RPMI8226 (cell line): Measurements from ENCODE around the gene ASPSCR1.

Experiments used
- DNase-seq: peaks from one replicate; pipeline ENCODE4 v3.0.0-alpha.2; 2015

The ASPSCR1 gene

DNA sequence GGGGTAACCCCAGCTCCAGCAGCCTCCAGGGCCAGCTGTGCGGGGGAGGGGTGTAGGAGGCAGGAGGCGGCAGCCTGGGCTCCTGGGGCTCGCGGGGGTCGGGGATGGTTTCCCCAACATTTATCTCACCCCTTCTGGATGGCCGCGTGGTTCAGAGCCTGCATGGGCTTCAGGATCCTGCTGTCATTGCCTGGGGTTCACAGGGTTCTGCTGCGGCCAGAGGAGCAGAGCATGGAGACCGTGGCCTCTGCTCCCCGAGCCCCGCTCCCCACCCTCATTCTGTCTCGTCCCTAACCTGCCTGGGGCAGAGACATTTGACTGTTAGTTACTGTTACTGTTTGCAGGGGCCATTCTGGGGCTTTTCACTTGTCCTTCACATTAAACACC is 35.3 kb upstream of the ASPSCR1 start:
- no peak for DNase-seq

DNA sequence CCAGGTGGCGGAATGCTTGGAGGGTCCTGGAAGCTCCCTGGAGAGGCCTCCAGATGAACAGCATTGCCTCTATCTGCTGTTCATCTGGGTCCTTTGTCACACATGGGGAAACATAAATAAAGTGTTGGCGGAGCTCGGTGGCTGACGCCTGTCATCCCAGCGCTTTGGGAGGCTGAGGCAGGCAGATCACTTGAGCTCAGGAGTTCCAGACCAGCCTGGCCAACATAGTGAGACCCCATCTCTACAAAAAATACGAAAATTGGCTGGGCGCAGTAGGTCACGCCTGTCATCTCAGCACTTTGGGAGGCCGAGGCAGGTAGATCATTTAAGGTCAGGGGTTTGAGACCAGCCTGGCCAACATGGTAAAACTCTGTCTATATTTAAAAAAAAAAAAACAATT is 32.6 kb upstream of the ASPSCR1 start:
- DNase-seq, result no peak

DNA sequence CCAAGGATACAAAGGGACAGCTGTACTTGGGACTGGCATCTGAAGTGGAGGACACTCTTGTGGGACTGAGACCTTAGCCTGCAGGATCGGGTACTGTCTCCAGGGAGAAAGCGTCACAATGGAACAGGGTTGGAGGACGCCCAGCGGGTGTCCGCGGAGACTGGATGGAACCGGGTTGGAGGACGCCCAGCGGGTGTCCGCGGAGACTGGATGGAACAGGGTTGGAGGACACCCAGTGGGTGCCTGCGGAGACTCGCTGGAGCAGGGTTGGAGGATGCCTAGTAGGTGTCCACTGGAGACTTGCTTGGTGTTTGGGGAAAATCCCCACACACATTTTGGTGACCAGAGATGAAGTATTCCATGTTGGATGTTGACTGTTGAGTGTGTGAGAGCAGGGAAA is 30.2 kb upstream of the ASPSCR1 start, which contains the start of gene MYADML2:
Gene MYADML2, minus strand, starts transcription at position 45 of the 400 bp plus-strand sequence. CDS start 5,492 bp downstream, outside the sequence.
- no peak for DNase-seq

DNA sequence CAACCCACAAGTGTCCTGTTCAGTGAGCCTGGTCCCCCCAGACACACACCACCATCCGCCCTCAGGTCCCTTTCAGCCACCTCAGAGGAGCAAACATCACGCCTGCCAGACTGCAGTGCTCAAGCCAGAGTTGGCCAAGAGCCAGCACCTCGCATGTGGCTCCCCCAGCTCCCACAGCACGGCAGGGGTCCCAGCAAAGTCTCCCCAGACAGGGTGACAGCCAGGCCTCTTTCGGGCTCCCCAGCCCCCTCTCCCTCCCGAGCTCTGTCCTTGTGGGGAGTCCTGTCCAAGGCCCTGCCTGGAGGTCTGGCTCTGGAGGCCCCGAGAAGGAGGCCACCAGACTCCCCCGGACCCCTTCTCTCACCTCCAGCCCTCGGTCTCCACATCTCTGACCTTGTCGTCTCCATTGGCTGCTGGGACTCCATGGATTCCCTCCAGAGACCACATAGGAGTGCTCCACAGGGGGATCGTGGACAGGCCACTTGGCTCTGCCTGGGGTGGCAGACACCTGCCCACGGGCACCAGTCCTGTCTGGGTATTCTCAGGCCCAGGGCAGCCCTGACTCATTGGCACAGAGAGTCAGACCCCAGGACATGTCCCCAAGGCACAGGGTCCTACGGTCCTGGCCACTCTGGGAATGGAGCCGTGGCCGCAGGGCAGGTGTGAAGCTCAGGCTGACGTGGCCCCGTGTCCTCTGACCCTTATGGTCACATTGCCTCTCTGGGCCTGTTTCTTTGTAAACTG is 28.6 kb upstream of the ASPSCR1 start:
- no peak for DNase-seq

DNA sequence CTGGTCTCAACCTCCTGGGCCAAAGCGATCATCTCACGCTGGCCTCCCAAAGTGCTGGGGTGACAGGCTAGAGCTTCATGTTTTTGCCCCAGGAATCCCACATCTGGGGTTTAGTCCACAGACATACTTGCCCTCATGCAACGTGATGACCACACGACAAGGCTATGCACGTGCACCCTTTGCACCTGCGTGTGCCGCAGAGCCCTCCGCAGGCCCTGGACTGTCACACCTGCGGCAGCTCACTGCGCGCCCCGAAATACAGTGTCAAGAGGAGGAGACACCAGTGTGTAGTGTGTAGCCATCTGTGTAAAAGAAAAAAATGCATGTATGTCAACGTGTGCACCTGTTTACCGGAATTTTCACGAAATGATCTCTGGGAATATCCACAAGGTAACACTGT is 26.9 kb upstream of the ASPSCR1 start:
- DNase-seq, result no peak

DNA sequence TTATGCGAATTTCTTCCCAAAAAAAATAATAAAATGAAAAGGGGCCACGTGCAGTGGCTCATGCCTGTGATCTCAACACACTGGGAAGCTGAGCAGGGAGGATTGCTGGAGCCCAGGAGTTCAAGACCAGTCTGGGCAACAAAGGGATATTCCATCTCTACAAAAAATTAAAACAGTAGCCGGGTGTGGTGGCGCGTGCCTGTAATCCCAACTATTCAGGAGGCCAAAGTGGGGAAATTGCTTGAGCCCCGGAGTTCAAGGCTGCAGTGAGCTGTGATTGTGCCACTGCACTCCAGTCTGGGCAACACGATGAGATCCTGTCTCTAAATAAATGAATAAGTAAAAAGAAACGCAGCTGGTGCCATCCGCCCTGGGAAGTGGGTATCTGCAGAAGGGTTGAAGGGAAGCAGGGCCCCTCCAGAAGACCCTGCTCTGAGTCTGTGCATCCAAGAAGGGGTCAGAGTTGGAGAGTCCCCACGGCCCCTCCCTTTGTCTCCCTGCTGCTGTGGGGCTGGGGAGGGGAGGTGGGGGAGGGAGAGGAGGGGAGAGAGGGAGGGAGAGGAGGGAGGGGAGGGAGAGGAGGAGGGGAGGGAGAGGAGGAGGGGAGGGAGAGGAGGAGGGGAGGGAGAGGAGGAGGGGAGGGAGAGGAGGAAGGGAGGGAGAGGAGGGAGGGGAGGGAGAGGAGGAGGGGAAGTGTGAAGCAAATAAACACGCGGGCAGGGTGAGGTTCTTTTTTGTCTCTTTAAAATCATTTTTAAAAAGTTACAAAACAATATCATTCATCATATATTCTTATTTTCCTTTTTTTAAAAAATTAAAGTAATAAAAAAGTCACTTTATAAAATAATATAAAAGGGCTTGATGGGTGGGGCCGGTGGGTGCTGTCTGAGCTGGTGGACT is 25.4 kb upstream of the ASPSCR1 start:
- no peak for DNase-seq

DNA sequence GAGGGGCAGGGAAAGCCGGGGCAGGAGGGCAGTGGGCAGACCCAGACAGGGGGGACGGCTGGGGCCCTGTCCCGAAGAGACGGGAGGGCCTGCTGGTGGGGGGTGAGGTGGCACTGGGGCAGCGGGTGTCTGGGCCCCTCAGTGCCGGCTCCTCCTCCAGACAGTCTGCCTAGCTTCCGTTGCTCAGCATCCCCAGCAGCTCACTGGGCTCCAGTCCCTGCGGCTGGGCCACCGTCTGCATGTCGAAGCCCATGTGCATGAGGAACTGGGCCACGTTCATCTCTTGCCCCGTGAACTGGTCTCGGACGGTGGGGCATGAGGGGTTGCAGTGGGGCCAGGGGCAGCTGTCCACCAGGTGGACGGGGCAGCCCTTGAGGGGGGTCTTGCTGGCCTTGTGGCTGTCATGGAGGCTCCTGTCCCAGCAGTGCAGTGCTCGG is 24.6 kb upstream of the ASPSCR1 start:
- no peak for DNase-seq

DNA sequence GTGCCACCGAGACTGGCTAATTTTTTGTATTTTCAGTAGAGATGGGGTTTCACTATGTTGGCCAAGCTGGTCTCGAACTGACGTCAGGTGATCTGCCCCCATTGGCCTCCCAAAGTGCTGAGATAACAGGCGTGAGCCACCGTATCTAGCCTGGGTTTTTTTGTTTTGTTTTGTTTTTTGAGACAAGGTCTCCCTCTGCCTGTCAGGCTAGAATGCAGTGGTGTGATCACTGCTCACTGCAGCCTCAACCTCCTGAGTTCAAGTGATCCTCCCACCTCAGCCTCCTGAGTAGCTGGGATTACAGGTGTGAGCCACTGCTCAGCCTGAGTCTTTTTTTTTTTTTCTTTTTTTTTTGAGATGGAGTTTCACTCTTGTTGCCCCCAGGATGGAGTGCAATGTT is 24.0 kb upstream of the ASPSCR1 start:
- peak; percentile 47 for DNase-seq

DNA sequence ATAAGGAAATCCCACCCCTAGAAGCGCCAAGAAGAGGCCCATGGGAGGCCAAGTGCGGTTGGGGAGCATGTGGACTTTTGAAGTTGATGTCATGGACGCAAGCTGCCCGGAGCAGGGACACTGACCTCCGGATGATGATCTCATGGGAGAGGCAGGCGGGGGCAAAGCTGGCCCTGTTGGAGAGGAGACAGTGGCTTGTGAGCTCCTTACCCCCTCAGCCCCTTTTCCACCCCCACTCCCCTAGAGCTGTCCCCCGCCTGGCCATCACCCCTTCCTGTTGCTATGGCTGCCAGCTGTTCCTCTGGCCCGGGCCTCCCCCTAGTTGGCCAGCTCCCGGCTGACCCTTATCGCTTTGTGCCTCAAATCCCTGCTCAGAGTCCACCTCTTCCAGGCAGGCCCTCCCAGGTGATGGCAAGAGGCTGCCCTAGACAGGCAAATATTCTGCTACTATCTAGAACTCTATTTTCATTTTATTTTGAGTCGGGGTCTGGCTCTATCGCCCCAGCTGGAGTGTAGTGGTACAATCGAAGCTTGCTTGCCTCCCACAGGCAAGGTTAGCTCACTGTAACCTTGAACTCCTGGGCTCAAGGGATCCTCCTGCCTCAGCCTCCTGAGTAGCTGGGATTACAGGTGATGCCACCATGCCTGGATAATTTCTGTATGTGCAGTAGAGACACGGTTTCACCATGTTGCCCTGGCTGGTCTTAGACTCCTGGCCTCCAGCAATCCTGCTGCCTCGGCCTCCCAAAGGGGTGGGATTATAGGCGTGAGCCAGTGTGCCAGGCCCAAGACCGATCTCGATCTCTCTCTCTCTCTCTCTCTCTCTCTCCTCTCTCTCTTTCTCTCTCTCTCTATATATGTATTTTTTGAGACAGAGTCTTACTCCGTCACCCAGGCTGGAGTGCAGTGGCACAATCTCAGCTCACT is 23.0 kb upstream of the ASPSCR1 start:
- DNase-seq, result no peak

DNA sequence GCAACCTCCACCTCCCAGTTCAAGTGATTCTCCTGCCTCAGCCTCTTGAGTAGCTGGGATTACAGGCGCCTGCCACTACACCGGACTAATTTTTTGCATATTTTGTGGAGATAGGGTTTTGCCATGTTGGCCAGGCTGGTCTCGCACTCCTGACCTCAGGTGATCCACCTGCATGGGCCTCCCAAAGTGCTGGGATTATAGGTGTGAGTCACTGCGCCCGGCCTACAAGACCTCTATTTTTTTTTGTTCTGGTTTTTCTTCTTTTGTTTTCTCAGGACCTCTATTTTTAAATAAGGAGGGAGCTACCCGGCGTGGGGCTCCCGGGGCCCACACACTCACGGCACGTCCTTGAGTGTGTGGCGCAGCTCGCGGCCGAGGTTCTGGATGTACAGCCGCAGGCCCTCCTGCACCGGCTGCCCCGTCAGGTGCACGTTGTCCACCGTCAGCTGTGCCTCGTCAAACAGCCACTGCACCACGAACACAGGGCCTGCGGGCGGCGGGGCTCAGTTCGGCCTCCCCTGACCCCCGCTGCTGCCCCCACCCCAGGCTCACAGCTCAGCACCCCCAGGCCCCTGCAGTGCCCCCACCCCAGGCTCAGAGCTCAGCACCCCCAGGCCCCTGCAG is 22.3 kb upstream of the ASPSCR1 start:
- no peak for DNase-seq

DNA sequence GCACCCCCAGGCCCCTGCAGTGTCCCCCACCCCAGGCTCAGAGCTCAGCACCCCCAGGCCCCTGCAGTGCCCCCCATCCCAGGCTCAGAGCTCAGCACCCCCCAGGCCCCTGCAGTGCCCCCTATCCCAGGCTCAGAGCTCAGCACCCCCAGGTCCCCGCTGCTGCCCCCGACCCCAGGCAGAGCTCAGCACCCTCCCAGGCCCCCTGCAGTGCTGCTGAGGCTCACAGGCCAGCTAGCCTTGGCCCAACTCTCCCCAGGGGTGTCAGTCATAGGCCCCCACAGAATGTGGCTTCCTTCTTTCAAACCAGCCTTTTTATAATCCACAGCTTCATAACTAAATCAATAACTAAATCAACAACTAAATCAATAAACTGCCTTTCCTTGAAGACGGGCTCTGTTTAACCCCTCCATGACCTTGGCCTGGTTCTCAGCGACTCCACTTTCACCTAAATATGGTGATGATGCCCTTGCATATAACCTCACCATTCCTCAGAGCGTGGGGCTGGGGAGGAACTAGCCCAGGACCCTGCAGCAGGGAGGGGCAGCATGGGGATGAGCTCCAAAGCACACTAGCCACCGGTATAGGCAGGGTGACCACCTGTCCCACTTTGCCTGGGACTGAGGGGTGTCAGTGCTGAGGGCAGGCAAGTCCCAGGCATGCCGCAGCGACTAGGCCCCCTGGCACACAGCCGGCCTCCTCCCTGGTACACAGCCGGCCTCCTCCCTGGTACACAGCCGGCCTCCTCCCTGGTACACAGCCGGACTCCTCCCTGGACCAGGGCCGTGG is 21.5 kb upstream of the ASPSCR1 start:
- DNase-seq, result no peak

DNA sequence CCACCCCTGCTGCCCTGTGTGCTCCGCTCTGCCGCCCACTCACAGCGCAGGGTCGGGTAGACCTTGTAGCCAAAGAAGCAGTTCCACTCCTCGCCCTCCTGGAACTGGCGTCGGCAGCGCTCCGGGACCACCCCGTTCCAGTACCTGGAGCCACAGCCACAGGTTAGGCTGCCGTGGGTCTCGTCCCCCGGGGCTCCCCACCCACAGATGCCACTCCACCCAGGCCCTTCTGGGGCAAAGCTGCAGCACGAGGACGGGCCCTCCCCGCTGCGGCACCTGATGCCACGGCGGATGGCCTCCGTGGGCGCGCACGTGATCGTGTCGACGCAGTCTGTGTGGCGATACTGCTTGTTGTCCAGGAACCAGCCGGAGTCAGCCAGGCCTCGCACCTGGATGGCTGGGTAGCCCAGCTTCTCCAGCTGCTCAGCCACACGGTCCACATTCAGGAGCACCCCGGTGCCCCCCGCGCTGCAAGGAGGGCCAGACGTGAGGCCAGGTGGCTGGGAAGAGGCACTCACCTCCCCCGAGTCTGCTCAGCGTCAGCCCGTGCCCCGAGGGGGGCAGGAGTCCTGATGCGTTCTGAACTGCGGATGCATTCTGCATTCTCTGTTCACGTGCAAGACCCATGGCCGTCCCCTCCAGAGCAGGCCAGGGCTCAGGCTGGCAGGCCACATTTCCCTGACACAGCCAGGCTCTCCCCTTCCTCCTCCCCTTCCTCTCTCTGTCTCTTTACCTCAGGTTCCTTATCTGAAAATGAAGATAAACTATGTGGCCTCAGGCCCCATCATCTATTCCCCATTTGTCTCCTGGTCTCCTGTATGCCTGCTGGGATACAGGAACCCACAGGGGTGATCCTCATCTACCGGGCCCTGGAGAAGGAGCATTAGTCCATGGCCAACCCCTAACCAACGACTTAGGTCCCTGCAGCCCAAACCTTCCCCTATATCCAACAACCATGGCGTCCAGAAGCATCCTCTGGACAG is 20.5 kb upstream of the ASPSCR1 start:
- DNase-seq, result no peak

DNA sequence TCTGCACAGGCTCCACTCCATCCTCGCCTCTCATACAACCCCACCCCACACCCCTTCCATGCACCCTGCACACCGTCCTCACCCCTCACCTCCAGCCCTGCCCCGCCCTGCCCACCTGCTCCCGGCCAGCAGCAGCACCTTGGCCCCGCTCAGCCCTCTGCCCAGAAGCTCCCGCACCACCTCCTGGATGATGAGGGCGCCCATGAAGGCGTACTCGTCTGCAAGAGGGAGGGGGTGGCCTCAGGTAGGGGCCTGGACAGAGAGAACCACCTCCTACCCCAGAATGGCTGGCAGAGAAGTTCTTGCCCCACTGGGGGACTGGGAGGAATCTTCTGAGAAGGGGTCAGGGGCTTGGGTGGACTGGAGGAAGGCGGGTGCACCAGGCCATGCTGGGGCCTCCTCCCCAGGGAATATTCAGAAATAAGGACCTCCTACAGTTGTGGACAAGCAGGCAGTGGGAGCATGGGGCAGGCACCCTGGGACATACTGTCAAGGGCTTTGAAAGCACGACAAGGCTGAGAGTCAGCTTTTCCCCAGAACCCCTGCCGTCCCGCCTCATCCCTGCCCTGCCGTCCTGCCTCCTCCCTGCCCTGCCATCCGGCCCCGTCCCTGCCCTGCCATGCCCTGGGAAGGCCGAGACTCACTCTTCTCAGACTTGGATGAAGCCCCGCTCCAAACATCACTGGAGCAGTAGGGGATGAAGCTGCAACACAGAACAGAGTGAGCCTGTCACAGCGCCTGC is 19.6 kb upstream of the ASPSCR1 start:
- no peak for DNase-seq

DNA sequence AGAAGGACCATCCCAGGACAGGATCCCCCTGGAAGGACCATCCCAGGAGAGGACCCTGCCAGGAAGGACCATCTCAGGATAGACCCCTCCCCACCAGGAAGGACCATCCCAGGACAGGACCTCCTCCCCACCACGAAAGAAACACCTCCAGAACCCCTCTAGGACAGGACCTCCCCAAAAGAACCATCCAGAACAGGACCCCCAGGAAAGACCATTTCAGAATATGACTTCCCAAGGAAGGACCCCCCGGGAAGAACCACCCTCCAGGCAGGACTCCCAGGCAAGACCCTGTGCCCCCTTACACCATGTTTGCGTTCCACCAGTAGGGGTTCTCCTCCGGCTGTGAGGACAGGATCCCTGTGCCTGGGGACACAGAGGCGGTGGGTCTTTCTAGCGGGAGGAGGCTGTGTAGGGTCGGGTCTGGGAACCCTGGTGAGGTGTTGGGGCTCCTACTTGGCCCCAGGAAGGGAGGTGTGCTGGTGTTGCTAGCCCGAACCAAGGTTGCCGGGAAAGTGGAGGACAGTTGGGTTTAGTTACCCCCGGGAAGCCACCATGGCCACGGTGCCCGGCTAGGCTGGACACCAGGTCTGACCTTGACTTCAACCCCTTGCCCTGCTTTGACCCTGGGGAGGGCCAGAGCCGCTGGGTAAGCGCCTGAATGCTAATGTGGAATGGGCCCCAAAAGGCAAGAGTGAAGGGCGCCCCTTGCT is 18.6 kb upstream of the ASPSCR1 start:
- no peak for DNase-seq

DNA sequence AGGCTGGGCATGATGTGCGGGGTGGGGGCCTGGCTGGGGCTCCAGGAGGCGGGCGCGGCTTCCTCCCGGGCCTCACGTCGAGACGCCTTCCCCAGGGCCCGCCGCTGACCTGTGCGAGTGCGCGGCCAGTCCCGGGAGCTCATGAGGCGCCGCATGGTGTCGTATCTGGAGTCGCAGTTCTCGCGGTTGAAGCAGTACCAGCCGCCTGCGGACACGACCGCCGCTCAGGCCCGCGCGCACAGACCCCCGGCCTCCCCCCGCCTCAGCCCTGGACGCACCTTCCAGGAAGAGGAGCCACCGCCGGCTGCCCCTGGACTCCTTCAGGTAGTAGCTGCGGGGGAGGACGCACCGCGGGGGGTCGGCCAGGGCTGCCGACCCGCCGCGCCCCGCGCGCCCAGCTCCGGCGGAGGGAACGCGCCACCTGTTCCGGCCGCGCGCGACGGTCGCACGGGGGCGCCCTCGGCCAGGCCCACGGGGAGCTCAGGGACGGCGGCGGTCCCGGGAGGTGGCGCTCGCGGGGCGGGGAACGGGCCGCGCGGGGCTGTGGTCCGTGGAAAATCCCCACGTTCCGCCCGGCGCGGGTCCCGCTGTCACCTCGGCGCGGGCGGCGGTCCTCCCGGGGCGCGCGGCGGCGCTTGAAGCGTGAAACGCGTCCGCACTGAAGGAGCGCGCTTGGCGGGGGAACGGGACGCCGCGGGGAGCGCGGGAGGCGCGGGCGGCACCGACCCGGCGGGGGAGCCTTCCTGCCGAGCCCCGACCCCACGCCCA is 17.9 kb upstream of the ASPSCR1 start:
- peak; percentile 78 for DNase-seq

DNA sequence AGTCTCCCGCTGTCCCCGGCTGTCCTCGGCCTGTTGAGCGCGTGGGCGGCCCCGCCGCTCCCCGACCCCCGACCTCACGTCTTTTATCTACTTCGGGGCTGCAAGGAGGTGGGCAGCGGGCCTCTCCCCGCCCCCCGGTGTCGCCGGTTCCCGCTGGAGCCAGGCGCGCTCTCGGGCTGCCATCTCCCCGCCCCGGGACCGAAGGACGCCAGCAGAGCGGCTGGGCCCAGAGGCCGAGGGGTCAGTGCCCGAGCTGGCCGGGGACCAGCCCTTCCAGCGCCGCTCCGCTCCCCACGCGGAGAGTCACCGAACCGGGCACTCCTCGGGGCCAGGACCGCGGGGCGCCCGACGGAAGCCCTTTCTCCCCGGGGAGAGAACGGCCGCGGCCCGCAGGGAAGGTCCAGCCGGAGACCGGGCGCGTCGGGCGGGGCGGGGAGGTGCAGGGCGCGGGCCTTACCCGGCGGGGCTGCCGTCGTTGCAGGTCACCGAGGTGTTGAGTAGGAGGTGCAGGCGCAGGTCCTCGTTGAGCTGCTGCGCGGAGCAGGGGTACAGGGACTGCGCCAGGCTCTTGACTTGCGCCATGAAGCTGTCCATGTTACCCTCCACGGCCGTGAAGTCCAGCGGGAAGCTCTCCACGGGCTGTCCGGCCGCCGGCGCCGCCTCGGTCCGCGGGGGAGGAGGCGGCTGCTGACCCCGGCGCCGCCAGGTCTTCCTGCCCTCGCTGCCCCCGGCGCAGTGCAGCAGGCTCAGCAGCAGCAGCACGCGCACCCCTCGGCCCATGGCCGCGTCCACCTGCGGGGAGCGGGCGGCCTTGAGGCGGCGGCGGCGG is 17.1 kb upstream of the ASPSCR1 start:
- peak; percentile 25 for DNase-seq

DNA sequence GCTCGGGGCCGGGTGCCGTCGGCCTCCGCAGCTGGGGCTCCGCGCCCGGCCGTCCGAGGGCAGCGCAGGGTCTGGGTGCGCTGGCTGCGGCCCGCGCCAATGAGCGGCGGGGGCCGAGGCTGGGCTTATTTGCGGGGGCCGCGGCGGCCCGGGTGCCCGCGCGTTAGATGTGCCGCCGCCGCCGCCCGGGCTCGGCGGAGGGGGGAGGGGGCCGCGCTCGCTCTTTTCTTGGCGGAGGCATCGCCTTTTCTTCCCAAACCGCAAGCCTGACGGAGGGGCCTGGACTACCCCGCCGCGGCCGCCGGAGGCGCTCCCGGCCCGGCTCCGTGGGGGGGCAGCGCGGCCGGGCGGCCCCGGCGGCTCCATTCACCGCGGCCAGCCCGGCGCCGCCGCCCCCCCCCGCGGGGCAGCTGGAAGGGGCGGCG is 16.3 kb upstream of the ASPSCR1 start, which contains the start of gene NOTUM:
Gene NOTUM, minus strand, starts transcription at position 101 of the 425 bp plus-strand sequence. CDS start 278 bp downstream, outside the sequence.
- peak; percentile 73 for DNase-seq
